Smooth muscle cell (in vitro differentiated cells): ENCODE measurements around the gene CUL3. TPM values are rescaled to one million over a fixed set of nuclear protein-coding genes. Genes with fewer than 3 reads are reported as not detected.

Experiments
- DNase-seq: peaks from one replicate; lab custom pipeline; 2025; ENCODE audit not compliant: unreplicated experiment; lab: John Stamatoyannopoulos, UW
- H2AFZ ChIP-seq: fragments of 200-600 bp; sonication (generic); 2 replicates; pipeline ENCODE4 v1.6.0; 2016; ENCODE audit warnings: antibody characterized with exemption, low read depth, mild to moderate bottlenecking
- H3F3A ChIP-seq: fragments of 200-600 bp; sonication (generic); 2 replicates; pipeline ENCODE4 v1.6.0; 2017; ENCODE audit warnings: antibody characterized with exemption, low read depth
- H3K27ac ChIP-seq: fragments of 200-600 bp; sonication (generic); 2 replicates; pipeline ENCODE4 v1.5.1; 2016; ENCODE audit warnings: low read depth, mild to moderate bottlenecking
- H3K27me3 ChIP-seq: fragments of 200-600 bp; sonication (generic); 2 replicates; pipeline ENCODE4 v1.6.1; 2016; ENCODE audit warnings: low read depth, mild to moderate bottlenecking
- H3K36me3 ChIP-seq: fragments of 200-600 bp; sonication (generic); 2 replicates; pipeline ENCODE4 v1.5.1; 2016; ENCODE audit warnings: low read depth
- H3K4me1 ChIP-seq: fragments of 200-600 bp; sonication (generic); 2 replicates; pipeline ENCODE4 v1.5.1; 2016; ENCODE audit warnings: low read depth
- H3K4me2 ChIP-seq: fragments of 200-600 bp; sonication (generic); 2 replicates; pipeline ENCODE4 v1.6.0; 2016; ENCODE audit warnings: mild to moderate bottlenecking
- H3K4me3 ChIP-seq: fragments of 200-600 bp; sonication (generic); 2 replicates; pipeline ENCODE4 v1.5.1; 2016; ENCODE audit warnings: mild to moderate bottlenecking
- H3K79me2 ChIP-seq: fragments of 200-600 bp; sonication (generic); 2 replicates; pipeline ENCODE4 v1.6.0; 2016; ENCODE audit warnings: low read depth, mild to moderate bottlenecking
- H3K9ac ChIP-seq: fragments of 200-600 bp; sonication (generic); 2 replicates; pipeline ENCODE4 v1.6.0; 2016; ENCODE audit warnings: low read depth
- H3K9me3 ChIP-seq: fragments of 200-600 bp; sonication (generic); replicated peaks from 2 replicates; pipeline ENCODE4 v1.5.1; 2016; ENCODE audit warnings: low read depth
- H4K20me1 ChIP-seq: fragments of 200-600 bp; sonication (generic); 2 replicates; pipeline ENCODE4 v1.6.0; 2016; ENCODE audit warnings: low read depth
- CTCF ChIP-seq: fragments of 200-600 bp; sonication (generic); IDR thresholded peaks from 2 replicates; pipeline ENCODE4 v1.5.1; 2017; ENCODE audit warnings: borderline replicate concordance, mild to moderate bottlenecking, antibody characterized with exemption; ENCODE audit not compliant: insufficient read depth, poor library complexity, severe bottlenecking
- WGBS: methylation state at CpG from one replicate; pipeline ENCODE4 v1.1.7; 2016; ENCODE audit warnings: low lambda C conversion rate; 5-methylcytosine and 5-hydroxymethylcytosine counted together
- polyA plus RNA-seq: library from polyadenylated mRNA; unstranded; fragments of >200 nt; fragmentation: Nextera tagmentation; extraction: Ambion mirVana; gene quantifications from 2 replicates; pipeline ENCODE4 v1.2.1, GENCODE V29; 2016
- total RNA-seq: library from RNA; depleted of rRNA; stranded (reverse); fragments of >200 nt; gene quantifications from 2 replicates; pipeline ENCODE4 v1.2.3, GENCODE V29; 2014

Gene CUL3
- total and polyA plus RNA-seq, 2 experiments from 2014 or later, result 65.8 to 109 TPM

- H3K27ac ChIP-seq, result no peak overlapping the region
- no peak overlapping the region for H2AFZ ChIP-seq
- H3K4me3 ChIP-seq, result no peak overlapping the region
- WGBS, result 98% methylated on average over 4 of the region's 4 CpGs
- no peaks in the 10 kb centered on the region for H4K20me1 ChIP-seq
- no peaks in the 10 kb centered on the region for H3K36me3 ChIP-seq
- DNase-seq, result no peak
- no peak overlapping the region for H3K4me2 ChIP-seq
- no peaks in the 10 kb centered on the region for H3K9me3 ChIP-seq
- H3K9ac ChIP-seq, result no peak overlapping the region
- no peak for TF ChIP-seq CTCF
- no peaks in the 10 kb centered on the region for H3K27me3 ChIP-seq
- H3F3A ChIP-seq, result no peaks in the 10 kb centered on the region
- no peaks in the 10 kb centered on the region for H3K79me2 ChIP-seq
- H3K4me1 ChIP-seq, result no peaks in the 10 kb centered on the region
Observed at GRCh38 chr2:224444783-224445182, 140.4 kb downstream of the CUL3 start.

GRCh38 chr2:224444021-224444420, 141.1 kb downstream of the CUL3 start:
- TF ChIP-seq CTCF, result no peak

GRCh38 chr2:224442071-224442967, 142.8 kb downstream of the CUL3 start:
- no peak for TF ChIP-seq CTCF
- no peaks in the 10 kb centered on the region for H3K27me3 ChIP-seq
- DNase-seq, result no peak
- H3K4me3 ChIP-seq, result no peak overlapping the region
- WGBS, result 95% methylated on average over 38 of the region's 82 CpGs
- H3F3A ChIP-seq, result no peaks in the 10 kb centered on the region
- H3K36me3 ChIP-seq, result no peaks in the 10 kb centered on the region
- no peak overlapping the region for H3K27ac ChIP-seq
- H4K20me1 ChIP-seq, result no peaks in the 10 kb centered on the region
- no peaks in the 10 kb centered on the region for H3K4me1 ChIP-seq
- H3K9me3 ChIP-seq, result no peaks in the 10 kb centered on the region
- H3K4me2 ChIP-seq, result no peak overlapping the region
- H2AFZ ChIP-seq, result no peak overlapping the region
- H3K9ac ChIP-seq, result no peak overlapping the region
- H3K79me2 ChIP-seq, result no peaks in the 10 kb centered on the region

More at GRCh38 chr2:224444021-224444420, 141.1 kb downstream of the CUL3 start:
- Histone ChIP-seq H3K9me3 (no peaks in the 10 kb centered on the region), H3K4me1 (no peaks in the 10 kb centered on the region), H3F3A (no peaks in the 10 kb centered on the region), H3K9ac (no peak overlapping the region), H3K27ac (no peak overlapping the region), H3K4me3 (no peak overlapping the region), H2AFZ (no peak overlapping the region), H3K27me3 (no peaks in the 10 kb centered on the region), H3K36me3 (no peaks in the 10 kb centered on the region), H4K20me1 (no peaks in the 10 kb centered on the region), H3K79me2 (no peaks in the 10 kb centered on the region), H3K4me2 (no peak overlapping the region)
- DNase-seq, result no peak
- 38% methylated on average over 5 of the region's 5 CpGs for WGBS

GRCh38 chr2:224440988-224441387, 144.2 kb downstream of the CUL3 start:
- Histone ChIP-seq H3K4me1 (no peaks in the 10 kb centered on the region), H2AFZ (no peak overlapping the region), H3K4me3 (no peak overlapping the region), H3K27ac (no peak overlapping the region), H3K79me2 (no peaks in the 10 kb centered on the region), H3K4me2 (no peak overlapping the region), H3K36me3 (no peaks in the 10 kb centered on the region), H3K9ac (no peak overlapping the region), H3K9me3 (no peaks in the 10 kb centered on the region), H3K27me3 (no peaks in the 10 kb centered on the region), H4K20me1 (no peaks in the 10 kb centered on the region), H3F3A (no peaks in the 10 kb centered on the region)
- WGBS, result 87% methylated on average over 5 of the region's 5 CpGs
- no peak for TF ChIP-seq CTCF
- DNase-seq, result no peak
